Hepatocyte (in vitro differentiated cells): Measurements from ENCODE around the gene NKAIN1. TPM values are rescaled to one million over a fixed set of nuclear protein-coding genes. Genes with fewer than 3 reads are reported as not detected.

Source experiments
- DNase-seq: peaks from one replicate; pipeline ENCODE4 v3.0.0-alpha.2; 2016; ENCODE audit warnings: low spot score
- H2AFZ ChIP-seq: fragments of 200-600 bp; sonication (generic); 2 replicates; pipeline ENCODE4 v1.6.0; 2016; ENCODE audit warnings: antibody characterized with exemption, mild to moderate bottlenecking
- H3K27ac ChIP-seq: fragments of 200-600 bp; sonication (generic); 2 replicates; pipeline ENCODE4 v1.5.1; 2016; ENCODE audit warnings: mild to moderate bottlenecking
- H3K27me3 ChIP-seq: fragments of 200-600 bp; sonication (generic); 2 replicates; pipeline ENCODE4 v1.6.1; 2016
- H3K36me3 ChIP-seq: fragments of 200-600 bp; sonication (generic); replicated peaks from 2 replicates; pipeline ENCODE4 v1.5.1; 2016; ENCODE audit warnings: low read depth; ENCODE audit not compliant: insufficient read depth
- H3K4me1 ChIP-seq: fragments of 200-600 bp; sonication (generic); 2 replicates; pipeline ENCODE4 v1.5.1; 2016; ENCODE audit warnings: mild to moderate bottlenecking, moderate library complexity; ENCODE audit not compliant: insufficient read depth
- H3K4me2 ChIP-seq: fragments of 200-600 bp; sonication (generic); 2 replicates; pipeline ENCODE4 v1.6.0; 2016
- H3K4me3 ChIP-seq: fragments of 200-600 bp; sonication (generic); 2 replicates; pipeline ENCODE4 v1.5.1; 2016; ENCODE audit warnings: mild to moderate bottlenecking
- H3K79me2 ChIP-seq: fragments of 200-600 bp; sonication (generic); 2 replicates; pipeline ENCODE4 v1.6.0; 2017; ENCODE audit warnings: mild to moderate bottlenecking
- H3K9me2 ChIP-seq: fragments of 200-600 bp; sonication (generic); replicated peaks from 2 replicates; pipeline ENCODE4 v1.6.0; 2017; ENCODE audit warnings: mild to moderate bottlenecking; ENCODE audit not compliant: insufficient read depth
- H3K9me3 ChIP-seq: fragments of 200-600 bp; sonication (generic); 2 replicates; pipeline ENCODE4 v1.5.1; 2016; ENCODE audit warnings: low read depth, mild to moderate bottlenecking
- H4K20me1 ChIP-seq: fragments of 200-600 bp; sonication (generic); 2 replicates; pipeline ENCODE4 v1.6.0; 2016; ENCODE audit warnings: mild to moderate bottlenecking; ENCODE audit not compliant: insufficient read depth, poor library complexity, severe bottlenecking
- EZH2 ChIP-seq: fragments of 200-600 bp; sonication (generic); IDR thresholded peaks from 2 replicates; pipeline ENCODE4 v1.6.1; 2016; ENCODE audit warnings: antibody characterized with exemption, mild to moderate bottlenecking, borderline replicate concordance
- EZH2phosphoT487 ChIP-seq: fragments of 200-600 bp; sonication (generic); IDR thresholded peaks from one replicate; pipeline ENCODE4 v1.6.1; 2018; ENCODE audit warnings: antibody characterized with exemption, mild to moderate bottlenecking, low read depth, moderate library complexity; ENCODE audit not compliant: unreplicated experiment, severe bottlenecking
- WGBS: methylation state at CpG from one replicate; pipeline ENCODE4 v1.1.6; 2016; ENCODE audit warnings: low lambda C conversion rate; ENCODE audit errors: missing lambda C conversion rate; 5-methylcytosine and 5-hydroxymethylcytosine counted together
- polyA plus RNA-seq: library from polyadenylated mRNA; unstranded; fragments of >200 nt; fragmentation: Nextera tagmentation; extraction: Ambion mirVana; gene quantifications from 2 replicates; pipeline ENCODE4 v1.2.1, GENCODE V29; 2016
- total RNA-seq: library from RNA; depleted of rRNA; stranded (reverse); fragments of >200 nt; gene quantifications from 2 replicates; pipeline ENCODE4 v1.2.3, GENCODE V29; 2014
- TF ChIP-seq, protein P1 (sequence below): fragments of 200-600 bp; sonication (generic); IDR thresholded peaks from 2 replicates; pipeline ENCODE4 v1.5.1; 2016; ENCODE audit warnings: antibody characterized with exemption, mild to moderate bottlenecking; ENCODE audit not compliant: poor library complexity

Gene NKAIN1
- total and polyA plus RNA-seq, 2 experiments from 2014 or later = 1.8 to 2.2 TPM

GRCh38 chr1:31152181-31152795 lies 87.4 kb downstream of the NKAIN1 start:
- H3K4me2 ChIP-seq = no peak overlapping the region
- 85% methylated on average over 8 of the region's 8 CpGs for WGBS
- TF ChIP-seq, protein P1, sequence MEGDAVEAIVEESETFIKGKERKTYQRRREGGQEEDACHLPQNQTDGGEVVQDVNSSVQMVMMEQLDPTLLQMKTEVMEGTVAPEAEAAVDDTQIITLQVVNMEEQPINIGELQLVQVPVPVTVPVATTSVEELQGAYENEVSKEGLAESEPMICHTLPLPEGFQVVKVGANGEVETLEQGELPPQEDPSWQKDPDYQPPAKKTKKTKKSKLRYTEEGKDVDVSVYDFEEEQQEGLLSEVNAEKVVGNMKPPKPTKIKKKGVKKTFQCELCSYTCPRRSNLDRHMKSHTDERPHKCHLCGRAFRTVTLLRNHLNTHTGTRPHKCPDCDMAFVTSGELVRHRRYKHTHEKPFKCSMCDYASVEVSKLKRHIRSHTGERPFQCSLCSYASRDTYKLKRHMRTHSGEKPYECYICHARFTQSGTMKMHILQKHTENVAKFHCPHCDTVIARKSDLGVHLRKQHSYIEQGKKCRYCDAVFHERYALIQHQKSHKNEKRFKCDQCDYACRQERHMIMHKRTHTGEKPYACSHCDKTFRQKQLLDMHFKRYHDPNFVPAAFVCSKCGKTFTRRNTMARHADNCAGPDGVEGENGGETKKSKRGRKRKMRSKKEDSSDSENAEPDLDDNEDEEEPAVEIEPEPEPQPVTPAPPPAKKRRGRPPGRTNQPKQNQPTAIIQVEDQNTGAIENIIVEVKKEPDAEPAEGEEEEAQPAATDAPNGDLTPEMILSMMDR = no peak
- TF ChIP-seq EZH2 (no peak), EZH2phosphoT487 (no peak)

GRCh38 chr1:31151402-31151801 lies 88.3 kb downstream of the NKAIN1 start:
- H3K4me3 ChIP-seq = no peak overlapping the region
- no peaks in the 10 kb centered on the region for H3K27me3 ChIP-seq
- 99% methylated on average over 3 of the region's 3 CpGs for WGBS
- H3K36me3 ChIP-seq = no peaks in the 10 kb centered on the region
- H3K9me3 ChIP-seq = no peaks in the 10 kb centered on the region
- no peaks in the 10 kb centered on the region for H4K20me1 ChIP-seq
- no peaks in the 10 kb centered on the region for H3K9me2 ChIP-seq
- H3K27ac ChIP-seq = no peak overlapping the region
- peaks cover 6% of the 10 kb centered on the region for H3K4me1 ChIP-seq
- H2AFZ ChIP-seq = no peak overlapping the region
- H3K79me2 ChIP-seq = peaks cover 6% of the 10 kb centered on the region
- DNase-seq = no peak
- TF ChIP-seq, protein P1 = no peak
- TF ChIP-seq EZH2phosphoT487 (no peak), EZH2 (no peak)
- no peak overlapping the region for H3K4me2 ChIP-seq

More at GRCh38 chr1:31152181-31152795, 87.4 kb downstream of the NKAIN1 start:
- Histone ChIP-seq H3K9me3 (no peaks in the 10 kb centered on the region), H3K4me3 (no peak overlapping the region), H3K36me3 (no peaks in the 10 kb centered on the region), H4K20me1 (no peaks in the 10 kb centered on the region), H3K27me3 (no peaks in the 10 kb centered on the region), H3K9me2 (no peaks in the 10 kb centered on the region), H3K27ac (peak overlapping the region; percentile 37), H2AFZ (no peak overlapping the region), H3K79me2 (peaks cover 6% of the 10 kb centered on the region), H3K4me1 (peaks cover 6% of the 10 kb centered on the region)
- peak; percentile 61 for DNase-seq

DNA sequence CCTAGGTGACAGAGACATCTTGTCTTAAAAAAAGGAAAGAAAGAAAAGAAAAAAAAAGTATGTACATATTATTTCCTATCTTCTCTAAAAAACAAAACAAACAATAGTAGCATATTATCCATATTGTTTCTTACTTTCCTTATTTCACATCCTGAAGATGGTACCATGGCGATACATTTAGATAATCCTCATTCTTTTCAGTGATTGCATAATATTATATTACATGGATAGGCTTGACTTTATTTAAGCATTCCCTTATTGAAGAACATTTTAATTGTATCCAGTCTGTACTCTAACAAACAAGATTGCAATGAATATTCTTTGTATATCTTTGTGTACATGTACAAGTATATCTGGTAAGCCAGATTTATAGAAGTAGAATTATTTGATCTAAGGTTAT lies 91.3 kb downstream of the NKAIN1 start:
- Histone ChIP-seq H3K9me3 (no peaks in the 10 kb centered on the region), H3K9me2 (no peaks in the 10 kb centered on the region), H3K4me2 (no peak overlapping the region), H4K20me1 (no peaks in the 10 kb centered on the region), H3K79me2 (no peaks in the 10 kb centered on the region), H3K4me3 (no peak overlapping the region), H2AFZ (no peak overlapping the region), H3K27me3 (no peaks in the 10 kb centered on the region), H3K36me3 (no peaks in the 10 kb centered on the region), H3K4me1 (no peaks in the 10 kb centered on the region), H3K27ac (no peak overlapping the region)
- TF ChIP-seq EZH2 = no peak
- no peak for DNase-seq
- 100% methylated on average over 1 of the region's 1 CpG for WGBS

DNA sequence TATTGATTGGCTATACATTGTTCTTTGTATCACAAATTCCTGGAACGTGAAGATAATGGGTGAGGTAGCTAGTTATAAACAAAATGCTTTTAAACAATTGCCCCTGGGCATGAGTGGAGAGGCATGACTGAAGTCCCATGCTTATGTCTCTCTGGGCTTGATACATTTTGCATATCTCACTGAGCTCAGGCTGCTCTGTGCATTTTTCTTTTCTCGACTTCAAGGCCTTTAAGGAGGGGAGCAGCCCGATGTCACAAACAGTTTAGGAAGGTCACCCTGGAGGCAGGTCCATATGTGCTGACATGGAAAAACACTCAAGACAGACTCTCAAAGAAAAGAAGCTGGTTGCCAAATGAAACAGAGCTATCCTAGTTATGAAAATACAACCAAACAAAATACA lies 94.0 kb downstream of the NKAIN1 start:
- DNase-seq = no peak
- no peaks in the 10 kb centered on the region for H3K36me3 ChIP-seq
- 35% methylated on average over 3 of the region's 3 CpGs for WGBS
- no peaks in the 10 kb centered on the region for H3K4me1 ChIP-seq
- no peak overlapping the region for H3K4me2 ChIP-seq
- no peaks in the 10 kb centered on the region for H3K9me2 ChIP-seq
- TF ChIP-seq EZH2 = no peak
- TF ChIP-seq EZH2phosphoT487 = no peak
- TF ChIP-seq, protein P1 = no peak
- no peaks in the 10 kb centered on the region for H3K9me3 ChIP-seq
- H3K4me3 ChIP-seq = no peak overlapping the region
- no peaks in the 10 kb centered on the region for H3K79me2 ChIP-seq
- no peaks in the 10 kb centered on the region for H3K27me3 ChIP-seq
- H3K27ac ChIP-seq = no peak overlapping the region
- H4K20me1 ChIP-seq = no peaks in the 10 kb centered on the region
- H2AFZ ChIP-seq = no peak overlapping the region
